Activated naive CD8-positive, alpha-beta T cell treated with anti-CD3 and anti-CD28 coated beads, Interleukin-2, amount 50 U/mL, for 24 hours (primary cell): ENCODE results near the gene MAT2B.

ENCODE experiments used
- ATAC-seq: fragments of 150-1000 bp; cut with Tn5 transposase; one replicate; pipeline ENCODE4 v1.10.0; 2021
- DNase-seq: peaks from one replicate; pipeline ENCODE4 v3.0.0; 2021
- H3K27ac Mint-ChIP-seq: one replicate; pipeline ENCODE4 v1.8.0; 2021; ENCODE audit warnings: mild to moderate bottlenecking, mixed read lengths
- H3K27me3 Mint-ChIP-seq: one replicate; pipeline ENCODE4 v1.8.0; 2021; ENCODE audit warnings: mixed read lengths
- H3K36me3 Mint-ChIP-seq: one replicate; pipeline ENCODE4 v1.8.0; 2021; ENCODE audit warnings: low read depth, mixed read lengths
- H3K4me1 Mint-ChIP-seq: one replicate; pipeline ENCODE4 v1.8.0; 2021; ENCODE audit warnings: mixed read lengths
- H3K4me3 Mint-ChIP-seq: one replicate; pipeline ENCODE4 v1.8.0; 2021; ENCODE audit warnings: mild to moderate bottlenecking, moderate library complexity, mixed read lengths
- H3K9me3 Mint-ChIP-seq: one replicate; pipeline ENCODE4 v1.8.0; 2021; ENCODE audit warnings: mixed read lengths

The MAT2B gene

DNA sequence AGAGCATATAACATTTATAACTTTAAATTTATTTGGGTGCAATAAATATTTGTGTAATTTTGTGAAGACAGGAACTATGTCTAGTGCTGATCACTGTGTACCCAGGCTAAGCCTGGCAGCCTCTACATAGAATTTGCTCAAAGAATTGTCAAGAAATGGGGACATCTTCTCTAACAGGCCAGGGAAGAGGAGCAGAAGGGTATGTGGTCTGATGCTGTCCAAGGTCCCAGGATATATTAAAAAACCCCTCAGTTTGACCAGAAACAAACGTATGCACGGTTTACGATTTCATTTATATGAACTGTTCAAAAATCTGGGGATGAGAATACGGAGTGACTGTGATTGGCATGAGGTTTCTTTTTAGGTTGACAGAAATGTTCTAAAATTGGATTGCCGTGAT is 55.9 kb downstream of the MAT2B start:
- Mint-ChIP-seq H3K36me3 (no peaks in the 10 kb centered on the region), H3K27ac (no peak overlapping the region), H3K4me3 (no peak overlapping the region), H3K9me3 (no peaks in the 10 kb centered on the region), H3K27me3 (peaks cover 31% of the 10 kb centered on the region), H3K4me1 (peaks cover 17% of the 10 kb centered on the region)
- DNase-seq = no peak
- no peak for ATAC-seq

DNA sequence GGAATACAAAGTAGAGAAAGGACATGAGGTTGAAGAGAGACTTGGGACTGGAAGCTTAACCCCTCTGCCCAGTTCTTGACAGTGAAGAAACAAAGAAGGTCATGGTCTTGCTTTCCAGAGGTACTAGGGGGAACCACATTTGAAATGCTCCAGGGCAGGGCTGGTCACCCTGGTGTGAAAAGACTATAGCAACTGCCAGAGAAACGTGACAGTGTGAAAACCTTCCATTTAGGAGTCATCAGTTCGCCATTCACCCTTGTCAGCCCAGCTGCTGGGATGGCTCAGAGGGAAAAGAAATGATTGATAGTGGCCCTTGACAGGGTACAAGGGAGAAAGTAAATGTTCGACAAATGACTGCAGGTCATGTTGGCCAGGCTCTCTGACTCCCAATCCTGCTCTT is 56.7 kb downstream of the MAT2B start:
- DNase-seq (no peak), ATAC-seq (no peak)
- Mint-ChIP-seq H3K27me3 (peaks cover 38% of the 10 kb centered on the region), H3K4me1 (peaks cover 24% of the 10 kb centered on the region), H3K36me3 (no peaks in the 10 kb centered on the region), H3K4me3 (no peak overlapping the region), H3K9me3 (no peaks in the 10 kb centered on the region), H3K27ac (no peak overlapping the region)

DNA sequence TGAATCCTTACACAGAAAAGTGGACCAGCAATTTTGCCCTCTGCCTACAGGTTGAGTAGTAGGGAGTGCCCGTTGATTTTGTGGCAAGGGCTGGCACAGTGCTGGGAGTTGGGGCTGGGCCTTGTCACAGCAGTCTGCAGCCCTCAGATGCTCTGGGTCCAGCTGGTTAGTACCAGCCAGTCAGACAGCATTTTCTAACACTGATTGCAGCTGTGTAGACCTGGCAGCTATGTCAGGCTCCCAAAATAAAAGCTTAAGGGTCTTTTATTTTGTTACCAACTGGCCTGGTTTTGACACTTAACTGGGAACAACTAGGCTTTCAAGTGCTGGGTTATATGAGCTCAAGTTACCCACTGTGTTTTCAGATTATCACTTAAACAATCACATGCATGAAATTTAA is 57.7 kb downstream of the MAT2B start:
- no peaks in the 10 kb centered on the region for H3K9me3 Mint-ChIP-seq
- H3K4me3 Mint-ChIP-seq = no peak overlapping the region
- ATAC-seq = no peak

DNA sequence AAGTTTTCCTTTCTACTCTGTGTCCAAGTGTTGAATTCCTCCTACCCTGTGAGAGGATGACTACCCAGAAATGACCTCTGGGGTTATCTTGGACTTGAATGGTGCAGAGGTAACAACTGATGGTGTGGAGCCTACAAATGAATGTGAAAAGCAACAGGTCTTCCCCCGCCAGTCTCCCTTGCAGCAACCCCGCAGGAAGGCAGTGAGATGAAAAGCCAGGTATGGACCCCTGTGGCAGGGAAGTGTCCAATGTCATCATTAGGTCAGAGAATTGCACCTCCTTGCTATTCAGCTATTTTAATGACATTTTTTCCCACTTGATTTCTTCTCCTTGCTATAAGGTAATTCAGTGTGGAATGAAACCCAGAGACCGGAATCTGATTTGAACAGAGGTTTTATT is 58.5 kb downstream of the MAT2B start:
- no peak for ATAC-seq
- Mint-ChIP-seq H3K27ac (no peak overlapping the region), H3K4me1 (peaks cover 28% of the 10 kb centered on the region), H3K27me3 (peaks cover 50% of the 10 kb centered on the region), H3K9me3 (no peaks in the 10 kb centered on the region), H3K4me3 (no peak overlapping the region), H3K36me3 (no peaks in the 10 kb centered on the region)
- DNase-seq = no peak

More for the DNA sequence above, 57.7 kb downstream of the MAT2B start:
- DNase-seq = no peak
- H3K4me1 Mint-ChIP-seq = peaks cover 28% of the 10 kb centered on the region
- H3K36me3 Mint-ChIP-seq = no peaks in the 10 kb centered on the region
- H3K27me3 Mint-ChIP-seq = peaks cover 43% of the 10 kb centered on the region
- no peak overlapping the region for H3K27ac Mint-ChIP-seq

DNA sequence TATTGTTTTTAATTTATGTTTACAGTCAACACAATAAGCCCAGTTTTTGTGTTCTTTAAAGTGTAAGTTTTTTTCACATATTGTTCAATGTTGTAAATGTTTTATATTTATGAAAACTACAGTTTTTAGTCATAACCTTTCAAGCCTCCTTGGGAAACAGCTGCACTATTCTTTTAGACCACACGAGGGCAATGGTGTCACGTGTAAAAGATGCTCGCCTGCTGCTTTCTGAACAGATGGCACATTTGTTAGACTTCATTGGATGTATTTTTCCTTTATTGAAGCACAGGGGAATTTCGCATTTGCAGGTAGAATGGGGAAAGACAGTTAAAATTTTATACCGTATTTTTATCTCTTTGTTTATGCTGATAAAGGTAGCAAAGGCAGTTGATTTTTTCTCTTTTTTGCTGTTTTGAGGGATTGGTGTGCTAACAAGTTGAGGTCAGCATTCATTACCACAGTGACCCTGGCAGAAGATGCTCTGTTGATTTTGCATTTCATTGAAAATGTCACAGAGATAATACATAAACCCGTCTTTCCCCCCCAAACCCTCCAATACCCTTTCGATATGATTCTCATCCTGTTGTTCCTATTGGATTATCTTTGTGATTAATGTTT is 59.0 kb downstream of the MAT2B start:
- Mint-ChIP-seq H3K4me3 (no peak overlapping the region), H3K9me3 (no peaks in the 10 kb centered on the region), H3K27ac (no peak overlapping the region), H3K27me3 (peaks cover 53% of the 10 kb centered on the region), H3K4me1 (peaks cover 28% of the 10 kb centered on the region), H3K36me3 (no peaks in the 10 kb centered on the region)
- ATAC-seq (no peak), DNase-seq (peak; percentile 68)

DNA sequence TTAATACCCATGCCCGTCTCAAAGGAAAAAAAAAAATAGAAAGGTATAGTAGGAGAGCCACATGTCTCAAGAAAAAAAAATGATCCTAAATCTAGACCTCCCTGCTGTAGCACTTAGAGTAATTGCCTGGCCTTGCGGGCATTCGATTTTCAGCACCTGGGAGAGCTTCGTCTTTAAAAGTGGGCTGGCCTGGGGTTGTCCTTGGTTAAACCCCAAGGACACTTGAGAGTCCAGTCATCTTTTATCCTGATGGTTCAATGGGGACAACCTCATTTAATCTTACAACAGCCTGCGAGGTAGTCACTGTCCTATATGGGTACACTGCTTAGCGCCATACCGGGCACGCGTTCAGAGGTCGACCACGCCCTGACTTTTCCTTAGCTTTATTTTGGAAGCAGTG is 60.1 kb downstream of the MAT2B start:
- Mint-ChIP-seq H3K9me3 (no peaks in the 10 kb centered on the region), H3K27ac (no peak overlapping the region), H3K36me3 (no peaks in the 10 kb centered on the region), H3K4me1 (peaks cover 28% of the 10 kb centered on the region), H3K27me3 (peaks cover 52% of the 10 kb centered on the region), H3K4me3 (peak overlapping the region; percentile 49)
- DNase-seq (no peak), ATAC-seq (no peak)

- Mint-ChIP-seq H3K4me1 (peaks cover 28% of the 10 kb centered on the region), H3K4me3 (peak overlapping the region; percentile 49), H3K36me3 (no peaks in the 10 kb centered on the region), H3K9me3 (no peaks in the 10 kb centered on the region), H3K27me3 (peaks cover 50% of the 10 kb centered on the region), H3K27ac (no peak overlapping the region)
- ATAC-seq = peak; percentile 75
- DNase-seq = peak; percentile 29
Observed at GRCh38 chr5:163565931-163566608, 60.7 kb downstream of the MAT2B start.

DNA sequence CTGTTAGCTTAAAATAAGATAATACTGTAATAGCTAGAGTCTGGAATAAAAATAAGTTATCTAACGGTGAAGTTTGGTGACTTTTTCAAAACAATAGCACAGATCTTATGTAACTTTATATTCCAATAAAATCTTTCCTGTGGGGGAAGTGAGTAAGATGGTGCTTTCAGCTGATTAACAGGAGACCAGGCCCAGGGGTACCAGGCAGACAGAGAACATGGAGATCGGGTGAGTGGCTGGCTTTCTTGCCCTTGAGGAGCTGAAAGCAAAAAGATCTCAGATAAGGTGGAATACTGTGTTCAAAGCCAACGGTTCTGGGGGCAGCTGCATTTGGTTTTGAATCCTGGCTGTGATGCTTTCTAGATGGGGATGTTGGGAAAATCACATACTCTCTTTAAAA is 61.3 kb downstream of the MAT2B start:
- peaks cover 53% of the 10 kb centered on the region for H3K27me3 Mint-ChIP-seq

GRCh38 chr5:163567811-163568210 is 62.4 kb downstream of the MAT2B start:
- DNase-seq = no peak
- Mint-ChIP-seq H3K36me3 (no peaks in the 10 kb centered on the region), H3K4me3 (no peak overlapping the region), H3K27me3 (peaks cover 53% of the 10 kb centered on the region), H3K9me3 (no peaks in the 10 kb centered on the region), H3K27ac (no peak overlapping the region), H3K4me1 (peaks cover 28% of the 10 kb centered on the region)
- ATAC-seq = no peak

More for the DNA sequence above, 61.3 kb downstream of the MAT2B start:
- H3K4me1 Mint-ChIP-seq = peaks cover 28% of the 10 kb centered on the region
- DNase-seq (no peak), ATAC-seq (no peak)
- H3K9me3 Mint-ChIP-seq = no peaks in the 10 kb centered on the region
- peak overlapping the region; percentile 49 for H3K4me3 Mint-ChIP-seq
- H3K27ac Mint-ChIP-seq = no peak overlapping the region
- no peaks in the 10 kb centered on the region for H3K36me3 Mint-ChIP-seq
